ENCODE measurements around the gene NEU4.
"Not testable (repeated sequence)": the region's sequence is repeated elsewhere in the genome, so short reads cannot be mapped to it uniquely, and the experiment has no call there.

The NEU4 gene

DNA sequence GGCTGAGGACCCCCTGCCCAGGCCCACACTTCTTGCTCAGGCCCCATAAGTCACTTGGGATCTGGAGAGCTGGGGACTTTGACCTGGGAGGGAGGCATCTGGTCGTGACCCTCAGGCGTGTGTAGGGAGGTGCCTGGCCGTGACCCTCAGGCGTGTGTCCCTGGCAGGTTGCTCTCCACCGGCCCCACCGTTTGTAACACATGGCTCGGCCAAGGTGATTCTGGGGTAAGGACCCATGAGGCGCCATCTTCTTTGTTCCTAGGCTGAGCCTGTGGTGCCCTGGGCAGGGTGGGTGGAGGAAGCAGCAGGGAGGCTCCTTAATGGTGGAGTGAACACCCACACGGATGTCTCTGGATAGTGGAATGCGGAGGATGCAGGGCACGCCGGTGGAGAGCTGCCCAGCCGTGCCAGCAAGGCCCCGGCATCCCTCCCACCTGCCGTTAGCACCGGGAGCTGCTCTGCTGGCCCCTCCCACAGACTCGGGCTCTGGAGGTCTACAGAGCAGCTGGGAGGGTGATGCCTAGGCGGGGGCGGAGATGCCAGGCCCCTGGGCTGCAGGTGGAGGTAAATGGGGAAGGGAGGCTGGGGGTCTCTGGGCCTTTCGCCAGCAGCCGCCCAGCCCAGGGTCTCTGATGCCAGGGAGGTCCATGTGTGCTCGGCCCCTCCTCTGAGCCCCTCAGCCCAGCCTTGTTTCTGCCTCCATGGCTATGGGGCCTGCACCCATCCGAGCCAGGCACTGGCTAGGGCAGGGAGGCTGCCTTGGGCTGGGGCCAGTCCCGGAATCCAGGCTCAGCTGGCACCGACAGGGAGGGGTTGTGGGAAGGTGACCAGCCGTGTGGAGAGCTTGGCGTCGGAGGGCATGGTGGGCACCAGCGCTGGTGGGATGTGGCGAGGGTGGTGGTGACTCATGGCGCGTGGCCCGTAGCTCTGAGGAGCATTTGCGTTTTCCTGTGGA, 33.5 kb upstream of the NEU4 start:
- DNase-seq (ENCODE audit: low read depth in 2 of 2, low spot score in 1 of 2), result no peak

DNA sequence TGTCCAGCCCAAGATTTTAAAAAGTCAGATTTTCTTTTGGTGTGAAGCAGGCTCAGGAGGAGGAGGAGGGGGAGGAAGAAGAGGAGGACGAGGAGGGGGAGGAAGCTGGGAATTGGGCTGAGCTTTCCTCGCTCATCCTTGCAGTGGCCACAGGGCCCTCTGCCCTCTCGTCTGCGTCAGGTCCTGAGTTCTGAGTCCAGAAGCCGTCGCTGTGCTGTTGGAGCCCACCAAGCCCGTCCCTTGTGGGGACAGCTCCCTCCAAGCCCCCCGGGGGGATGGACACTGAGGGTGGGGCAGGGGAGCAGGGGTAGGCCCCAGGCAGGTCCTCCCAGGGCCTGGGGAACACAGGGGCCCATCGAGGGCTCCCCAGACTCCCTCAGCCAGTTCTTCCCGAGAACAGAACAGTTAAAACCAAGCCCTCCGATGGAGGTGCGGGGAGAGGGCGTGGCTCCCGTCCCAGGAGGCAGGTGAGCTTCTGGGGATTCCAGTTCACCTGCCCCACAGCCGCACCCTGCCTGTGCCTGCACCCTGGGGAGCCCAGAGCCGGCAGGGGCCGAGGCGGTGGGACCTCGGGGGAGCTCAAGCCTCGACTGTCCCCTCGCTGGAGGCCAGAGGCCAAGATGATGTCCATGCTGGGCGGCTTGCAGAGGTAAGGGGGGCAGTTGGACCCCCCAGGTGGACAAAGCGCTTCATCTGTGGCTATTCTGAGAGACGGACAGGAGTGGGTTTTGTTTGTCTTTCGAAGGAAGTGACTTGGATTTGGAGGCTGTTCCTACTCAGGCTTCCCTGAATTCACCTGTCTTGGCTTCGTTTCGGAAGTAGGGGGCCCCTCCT, 32.4 kb upstream of the NEU4 start, which contains the start of gene GAL3ST2:
Gene GAL3ST2, plus strand, starts transcription at position 487 of the 834 bp plus-strand sequence. Its CDS starts 134 bp downstream, at position 621.
- no peak for DNase-seq (ENCODE audit: low read depth in 2 of 2, low spot score in 1 of 2)

DNA sequence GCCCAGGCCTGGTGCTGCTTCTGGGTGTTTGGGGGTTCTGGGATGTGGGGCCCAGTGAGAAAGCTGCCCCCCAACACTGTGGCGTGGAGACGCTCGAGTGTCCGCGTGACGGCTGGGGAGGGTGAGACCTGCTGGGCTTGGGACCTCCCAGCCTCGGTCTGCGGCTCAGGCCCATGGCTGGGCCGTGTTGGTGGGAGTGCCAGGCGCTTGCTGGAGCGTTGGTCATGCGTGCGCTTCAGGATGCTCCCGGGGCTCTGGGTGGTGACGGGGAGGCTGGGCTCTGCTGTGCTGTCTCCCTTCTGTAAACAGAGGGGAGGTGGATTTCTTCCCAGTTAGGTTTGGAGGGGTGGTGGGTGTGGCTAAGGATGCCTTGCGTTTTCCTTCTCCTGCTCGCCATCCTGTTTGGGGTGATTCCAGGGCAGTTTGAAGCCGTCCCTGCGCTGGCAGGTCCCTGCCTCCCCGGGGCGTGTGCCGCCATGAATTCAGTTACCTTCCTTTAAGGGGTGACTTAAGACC, 31.8 kb upstream of the NEU4 start:
- no peak for DNase-seq (ENCODE audit: low read depth in 2 of 2, low spot score in 1 of 2)

DNA sequence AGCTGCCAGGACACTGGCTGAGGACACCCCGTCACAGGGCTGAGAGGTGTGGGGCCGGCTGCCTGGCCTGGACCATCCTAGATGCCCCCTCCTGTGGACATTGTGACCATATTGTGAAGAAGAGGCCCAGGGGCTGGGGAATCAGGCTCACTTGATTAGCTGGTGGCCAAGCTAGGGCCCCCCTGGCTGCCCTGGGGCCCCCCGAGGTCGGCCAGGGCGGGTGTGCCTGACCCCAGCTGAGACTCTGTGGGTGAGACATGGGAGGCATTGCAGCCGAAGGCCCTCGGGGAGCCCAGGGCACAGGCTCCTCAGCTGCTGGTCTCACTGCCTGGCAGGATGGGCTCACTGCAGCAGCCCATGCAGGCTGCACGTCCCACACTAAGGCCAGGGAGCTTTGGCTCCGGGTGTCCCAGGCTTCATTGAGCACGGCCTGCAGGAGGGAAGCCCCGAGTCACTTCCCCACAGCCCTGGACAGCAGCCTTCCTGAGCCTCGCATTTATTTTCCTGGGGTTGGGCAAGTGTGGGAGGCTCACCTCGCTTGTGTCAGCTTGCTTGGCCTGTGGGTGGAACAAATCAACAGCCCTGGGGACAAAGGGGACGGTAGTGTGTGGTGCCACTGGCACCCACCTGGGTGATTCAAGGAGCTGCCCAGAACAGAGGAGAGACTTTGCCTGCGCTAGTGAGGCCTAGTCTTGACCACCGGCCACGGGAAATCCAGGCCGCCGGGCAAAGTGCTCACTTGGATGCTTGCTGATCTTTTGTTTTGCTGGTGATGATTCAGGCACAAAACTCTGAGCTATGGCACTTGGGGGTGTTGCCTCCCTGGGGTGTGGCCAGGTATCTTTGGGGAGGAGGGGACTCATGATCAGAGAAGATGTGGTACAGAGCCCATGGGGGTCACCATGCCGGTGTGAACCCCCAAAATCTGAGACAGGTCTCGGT, 31.0 kb upstream of the NEU4 start:
- DNase-seq (ENCODE audit: low read depth in 2 of 2, low spot score in 1 of 2), result no peak

DNA sequence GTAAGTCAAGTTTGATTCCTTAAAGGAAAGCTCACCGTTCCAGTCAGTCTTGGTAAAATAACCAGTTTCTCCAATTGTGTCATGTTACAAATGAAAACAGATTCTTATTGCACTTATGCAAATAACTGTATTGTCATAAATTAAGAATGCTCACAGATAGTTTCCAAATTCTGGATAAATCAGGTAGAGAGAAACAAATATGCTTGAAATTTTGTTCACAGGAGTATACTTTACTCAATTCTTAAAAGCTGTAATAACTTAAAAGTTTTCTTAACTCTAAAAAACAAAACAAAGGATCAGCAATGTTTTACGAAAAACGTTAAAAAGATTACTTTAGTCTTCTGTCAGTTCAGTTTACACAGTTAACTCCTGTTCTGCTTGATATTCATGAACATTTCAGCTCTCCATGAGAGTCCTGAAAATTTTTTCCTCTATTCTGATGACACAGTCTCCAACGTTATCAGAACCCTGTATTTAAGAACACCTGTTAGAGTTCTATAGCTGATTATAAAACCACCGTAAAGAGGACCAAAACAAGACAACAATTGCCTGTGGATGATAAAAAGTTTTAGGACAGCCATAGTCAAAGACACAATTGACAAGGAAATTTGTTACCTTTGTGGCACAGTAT, 27.9 kb upstream of the NEU4 start:
- no peak for DNase-seq (ENCODE audit: low read depth in 2 of 2, low spot score in 1 of 2)

DNA sequence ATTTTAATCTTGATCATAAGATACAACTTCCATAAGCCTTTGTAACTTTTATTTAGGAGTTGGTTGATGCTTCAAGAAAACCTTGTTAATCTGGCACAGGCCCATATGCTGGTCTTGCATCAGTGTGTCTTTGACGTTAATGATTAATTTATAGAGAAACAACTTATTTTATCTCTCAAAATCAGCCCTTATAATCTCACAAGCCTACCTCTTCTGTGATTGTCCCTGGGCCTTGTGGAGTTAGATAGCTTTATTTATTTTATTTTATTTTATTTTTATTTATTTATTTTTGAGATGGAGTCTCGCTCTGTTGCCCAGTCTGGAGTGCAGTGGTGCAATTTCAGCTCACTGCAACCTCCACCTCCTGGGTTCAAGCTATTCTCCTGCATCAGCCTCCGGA, 26.9 kb upstream of the NEU4 start:
- DNase-seq (ENCODE audit: low read depth in 2 of 2, low spot score in 1 of 2), result not testable (repeated sequence)

DNA sequence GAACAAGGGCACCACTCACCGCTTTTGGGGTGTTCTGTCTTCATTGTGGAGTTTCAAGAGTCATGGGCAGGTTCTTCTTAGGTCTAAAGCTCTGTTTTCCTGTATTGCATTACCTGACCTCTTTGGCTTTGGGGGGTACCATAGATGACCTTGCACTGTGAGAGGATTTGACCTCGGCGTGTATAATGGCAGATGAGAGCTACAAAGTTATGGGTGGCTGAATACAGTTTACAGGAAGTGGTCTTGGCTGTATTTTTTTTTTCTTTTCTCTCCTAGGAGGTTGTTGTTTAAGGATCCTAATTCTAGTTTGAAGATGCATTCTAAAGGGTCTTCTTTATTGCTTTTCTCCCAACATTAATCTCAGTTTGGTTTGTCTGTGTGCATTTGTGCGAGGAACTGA, 20.9 kb upstream of the NEU4 start:
- DNase-seq (ENCODE audit: low read depth in 2 of 2, low spot score in 1 of 2), result no peak

DNA sequence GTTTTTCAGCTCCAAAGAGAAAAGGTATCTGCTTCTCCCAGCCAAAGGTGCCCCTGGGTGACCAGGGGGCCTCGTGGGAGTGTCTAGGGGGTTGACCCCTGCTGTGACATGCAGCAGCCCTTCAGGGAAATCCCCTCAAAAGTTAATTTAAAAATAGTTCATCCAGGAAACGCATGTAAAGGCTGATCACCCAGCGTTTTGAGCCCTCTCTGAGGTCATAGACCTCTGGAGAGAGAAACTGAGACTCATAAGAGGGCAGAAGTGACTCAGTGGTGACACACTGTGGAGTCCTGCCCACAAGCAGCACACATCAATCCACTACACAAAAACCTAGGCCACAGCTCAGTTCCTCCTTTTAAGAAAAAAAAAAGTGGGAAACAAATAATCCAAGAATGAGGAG, 20.4 kb upstream of the NEU4 start:
- DNase-seq (ENCODE audit: low read depth in 2 of 2, low spot score in 1 of 2), result no peak

DNA sequence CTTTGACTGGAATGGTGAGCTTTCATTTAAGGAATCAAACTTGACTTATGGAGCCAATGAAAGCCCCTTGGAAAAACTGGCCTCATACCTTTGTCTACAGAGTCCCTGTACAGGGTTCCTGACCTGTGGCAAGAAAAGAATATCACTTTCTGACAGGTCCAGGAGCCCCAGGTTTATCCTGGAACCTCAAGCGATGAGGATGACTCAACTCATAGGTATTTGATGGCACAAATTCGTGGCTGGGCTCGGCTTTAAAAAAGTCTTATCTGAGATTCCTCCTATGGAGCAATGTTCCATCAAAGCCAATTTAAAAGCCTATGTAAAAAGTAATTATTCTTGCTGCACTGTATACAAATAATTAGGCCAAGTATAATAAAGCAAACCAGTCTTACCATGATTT, 17.6 kb upstream of the NEU4 start:
- DNase-seq (ENCODE audit: low read depth in 2 of 2, low spot score in 1 of 2), result not testable (repeated sequence)

DNA sequence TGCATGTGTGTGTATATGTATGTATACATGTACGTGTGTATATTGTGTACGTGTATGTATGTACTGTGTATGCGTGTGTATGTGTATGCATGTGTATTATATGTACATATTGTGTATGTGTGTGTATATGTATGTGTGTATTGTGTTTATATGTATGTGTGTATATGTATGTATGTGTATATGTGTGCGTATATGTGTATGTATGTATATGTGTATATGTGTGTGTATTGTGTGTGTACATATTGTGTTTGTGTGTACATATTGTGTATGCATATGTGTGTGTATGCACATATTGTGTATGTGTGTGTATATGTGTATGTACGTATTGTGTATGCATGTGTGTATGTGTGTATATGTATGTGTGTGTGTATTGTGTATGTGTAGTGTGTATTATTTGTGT, 15.6 kb upstream of the NEU4 start:
- no peak for DNase-seq (ENCODE audit: low read depth in 2 of 2, low spot score in 1 of 2)

DNA sequence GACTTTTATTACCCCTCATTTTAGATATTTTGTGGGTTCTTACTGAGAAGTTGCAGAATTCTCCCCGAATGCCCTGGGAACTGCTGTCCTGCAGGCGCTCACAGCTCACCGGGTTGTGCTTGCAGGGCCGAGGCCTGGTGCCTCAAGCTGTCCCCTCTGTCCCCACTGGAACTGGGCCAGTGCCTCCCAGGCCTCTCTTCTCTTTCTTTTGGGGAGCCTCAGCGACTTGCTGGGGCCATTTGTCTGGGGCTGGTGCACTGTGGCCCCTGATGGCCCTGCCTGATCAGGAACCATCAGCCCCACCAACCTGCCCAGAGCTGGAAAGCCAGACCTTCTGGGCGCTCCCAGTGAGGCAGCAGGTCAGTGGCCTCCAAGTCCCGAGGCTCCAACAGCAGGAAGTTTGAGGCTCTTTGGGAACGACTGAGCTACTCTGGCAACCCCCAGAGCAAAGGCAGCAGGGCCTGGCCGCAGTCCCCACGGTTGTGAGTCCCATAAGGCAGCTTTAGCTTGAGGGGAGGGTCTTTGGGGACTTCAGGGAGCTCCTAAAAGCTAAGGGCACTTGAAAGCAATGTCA, 14.7 kb upstream of the NEU4 start:
- DNase-seq (ENCODE audit: low read depth in 2 of 2, low spot score in 1 of 2), result no peak

DNA sequence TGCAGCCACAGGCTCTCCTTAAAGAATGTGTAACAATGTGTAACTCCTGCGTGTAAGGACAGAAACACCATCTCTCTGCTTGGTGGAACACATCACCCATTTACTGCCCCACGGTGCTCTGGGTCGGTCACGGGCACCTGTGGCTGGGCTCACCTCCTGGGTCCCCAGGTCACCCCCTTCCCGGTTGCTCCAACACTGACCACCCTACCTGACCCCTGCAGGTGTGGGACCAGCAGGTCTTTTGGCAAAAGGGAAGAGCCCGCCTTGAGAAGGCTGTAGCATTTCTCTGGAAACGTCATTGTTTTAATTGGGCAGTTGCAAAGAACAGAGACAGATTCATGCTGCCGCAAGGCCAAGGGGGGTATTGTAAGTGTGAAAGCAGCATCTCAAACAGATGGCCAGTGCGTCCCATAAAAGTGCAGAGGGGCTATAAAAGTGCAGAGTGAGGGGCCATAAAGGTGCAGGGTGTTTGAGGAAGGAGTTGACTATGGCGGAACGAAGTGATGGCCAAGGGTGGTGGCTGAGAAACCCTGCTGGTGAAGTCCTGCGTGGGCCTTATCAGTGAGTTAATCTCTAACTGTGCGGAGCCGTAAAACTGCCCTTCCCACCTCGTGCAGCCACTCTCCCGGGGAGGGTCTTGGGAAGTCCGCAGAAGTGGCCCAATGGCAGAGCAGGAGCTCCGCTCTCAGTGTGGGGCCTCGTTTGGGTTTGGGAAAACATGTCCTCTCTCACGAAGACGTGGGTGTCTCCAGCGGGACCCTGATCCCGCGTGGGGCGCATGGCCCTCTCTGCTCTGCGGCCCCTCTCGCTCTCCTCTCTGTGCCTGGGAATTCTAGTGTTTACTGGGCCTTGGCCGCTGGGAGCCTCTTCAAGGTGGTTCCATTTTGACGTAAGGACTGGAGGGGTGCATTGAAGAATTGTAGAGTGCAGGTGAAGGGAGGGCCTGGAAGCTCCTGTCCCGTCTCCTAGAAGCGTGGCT, 13.7 kb upstream of the NEU4 start:
- DNase-seq (ENCODE audit: low read depth in 2 of 2, low spot score in 1 of 2), result no peak

DNA sequence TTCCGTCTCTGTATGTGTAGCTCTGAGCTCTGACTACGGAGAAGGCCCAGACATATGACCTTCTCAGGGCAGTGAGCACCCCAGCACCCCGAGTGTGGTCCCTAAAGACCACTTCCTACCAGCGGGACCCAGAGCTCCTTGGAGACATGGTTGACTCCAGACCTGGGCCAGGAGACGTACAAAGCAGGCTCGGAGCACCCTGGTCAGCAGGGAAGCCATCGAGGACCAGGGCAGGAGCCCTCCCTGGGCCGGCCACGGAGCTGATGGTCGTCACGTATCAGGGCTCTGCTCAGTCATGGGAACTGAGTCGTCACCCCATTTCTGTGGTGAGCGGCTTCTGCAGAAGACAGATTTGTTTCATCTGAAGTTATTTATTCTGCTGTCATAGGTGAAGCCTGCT, 12.8 kb upstream of the NEU4 start:
- DNase-seq (ENCODE audit: low read depth in 2 of 2, low spot score in 1 of 2), result no peak

DNA sequence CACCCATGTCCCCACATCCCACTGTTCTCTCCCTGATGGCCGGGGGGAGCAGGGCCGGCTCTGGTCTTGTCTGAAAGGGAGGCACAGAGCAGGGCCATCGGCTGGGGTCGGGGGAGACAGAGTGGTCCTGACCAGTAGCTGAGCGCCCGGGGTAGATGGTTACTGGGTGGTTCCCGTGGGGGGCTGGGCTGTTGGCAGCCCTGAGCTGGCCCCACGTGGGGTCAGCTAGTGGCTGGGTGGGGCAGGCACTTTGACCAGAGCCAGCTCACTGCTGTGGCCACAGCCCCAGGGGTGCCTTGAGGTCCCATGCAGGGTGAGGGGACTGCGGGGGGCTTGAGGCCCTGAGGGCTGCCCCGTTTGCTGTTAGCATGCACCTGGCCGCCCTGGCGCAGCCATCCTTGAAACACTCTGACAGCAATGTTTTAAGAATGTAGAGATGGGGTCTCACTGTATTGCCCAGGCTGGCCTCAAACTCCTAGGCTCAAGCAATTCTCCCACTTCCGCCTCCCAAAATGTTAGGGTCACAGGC, 12.3 kb upstream of the NEU4 start:
- no peak for DNase-seq (ENCODE audit: low read depth in 2 of 2, low spot score in 1 of 2)

DNA sequence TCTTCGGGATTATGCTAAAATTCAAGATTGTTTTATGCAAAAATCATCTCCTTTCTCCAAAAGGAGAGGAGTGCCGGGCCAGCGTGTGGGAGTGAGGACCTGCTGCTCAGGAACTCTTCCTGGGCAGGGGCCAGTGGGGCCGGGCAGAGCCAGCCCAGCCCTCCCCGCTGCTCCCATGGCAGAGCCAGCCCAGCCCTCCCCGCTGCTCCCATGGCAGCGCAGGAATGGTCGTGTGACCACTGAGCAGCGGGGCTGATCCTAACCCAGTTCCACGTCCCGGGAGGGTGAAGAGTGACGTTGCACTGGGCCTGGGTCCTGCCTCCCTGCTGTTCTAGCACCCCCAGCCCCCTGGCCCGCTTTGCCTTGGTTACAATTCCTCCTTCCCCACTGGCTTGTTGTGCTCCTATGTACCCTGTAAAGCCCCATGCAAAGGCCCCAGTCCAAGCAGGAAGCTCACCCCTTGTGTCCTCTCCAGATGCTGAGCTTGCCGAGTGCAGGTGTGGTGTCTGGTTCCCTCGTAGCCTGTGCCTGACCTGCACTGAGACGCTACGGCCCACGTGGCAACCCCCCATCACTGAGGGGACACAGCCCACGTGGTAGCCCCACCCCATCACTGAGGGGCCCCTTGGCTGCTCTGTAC, 11.4 kb upstream of the NEU4 start:
- no peak for DNase-seq (ENCODE audit: low read depth in 2 of 2, low spot score in 1 of 2)

DNA sequence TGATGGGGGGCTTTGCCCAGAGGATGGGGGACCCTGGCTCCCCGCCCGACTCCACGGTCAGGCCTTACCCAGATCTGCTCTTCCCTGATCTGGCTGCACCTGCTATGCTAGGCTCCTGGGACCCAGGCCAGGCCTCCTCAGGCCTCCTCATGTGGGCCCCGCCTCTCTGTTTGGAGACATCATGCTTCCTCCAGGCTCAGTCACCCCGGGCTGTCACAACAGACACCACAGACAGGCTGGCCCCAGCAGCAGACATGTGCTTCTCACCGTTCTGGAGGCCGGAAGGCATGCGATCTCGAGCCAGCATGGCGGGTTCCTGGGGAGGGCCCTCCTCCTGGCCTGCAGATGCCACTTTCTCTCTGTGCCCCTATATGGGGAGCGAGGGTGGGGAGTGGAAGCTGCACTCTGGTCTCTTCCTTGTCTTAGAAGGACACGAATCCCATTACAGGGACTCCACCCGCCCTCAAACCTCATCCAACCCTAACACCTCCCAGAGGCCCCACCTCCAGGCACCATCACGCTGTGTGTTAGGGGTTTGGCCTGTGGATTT, 10.8 kb upstream of the NEU4 start:
- no peak for DNase-seq (ENCODE audit: low read depth in 2 of 2, low spot score in 1 of 2)

DNA sequence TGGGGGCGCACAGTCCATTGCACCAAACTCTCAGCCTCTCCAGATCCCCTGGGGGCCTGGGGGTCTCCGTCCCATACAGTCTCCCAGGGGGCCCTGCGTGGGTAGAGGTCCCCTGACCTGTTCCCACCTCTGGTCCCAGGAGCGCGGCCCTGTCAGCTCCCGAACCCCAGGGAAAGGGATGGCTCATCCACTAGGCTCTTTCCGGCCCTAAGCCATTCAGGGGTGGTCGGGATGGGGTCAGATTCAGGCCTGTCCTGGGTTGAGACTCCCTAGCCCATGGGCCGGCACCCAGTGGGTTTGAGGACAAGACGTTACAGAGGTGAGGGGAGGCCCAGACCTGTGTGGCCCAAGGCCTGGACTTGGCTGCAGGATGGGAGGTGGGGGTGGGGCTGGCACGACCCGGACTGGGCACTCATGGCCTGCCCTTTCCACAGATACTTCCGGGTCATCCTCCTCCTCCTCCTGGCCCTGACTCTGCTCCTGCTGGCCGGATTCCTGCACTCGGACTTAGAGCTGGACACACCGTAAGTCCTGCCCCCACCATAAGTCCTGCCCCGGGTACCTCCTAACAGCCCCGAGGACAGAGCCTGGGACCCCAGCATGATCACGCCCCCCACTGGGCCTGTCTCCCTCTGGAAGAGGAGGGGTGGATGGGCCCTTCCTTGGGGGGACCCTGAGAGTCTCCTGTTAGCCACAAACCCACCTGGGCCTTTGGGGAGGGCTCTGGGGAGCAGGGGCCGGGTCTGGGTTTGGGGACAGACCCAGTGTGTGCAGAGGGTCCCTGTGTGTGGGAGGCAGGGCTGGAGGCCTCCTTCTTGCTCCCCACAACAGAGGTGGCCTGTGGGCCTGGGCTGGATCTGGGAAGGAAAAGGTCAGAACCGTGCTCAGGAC, 10.1 kb upstream of the NEU4 start:
- no peak for DNase-seq (ENCODE audit: low read depth in 2 of 2, low spot score in 1 of 2)

Data from stimulated activated CD8-positive, alpha-beta memory T cell treated with anti-CD3 and anti-CD28 coated beads, Interleukin-4, amount 100 ng/mL, for 1 hour (primary cell).